Measurements from ENCODE around the gene KCNMA1. TPM values are rescaled to one million over a fixed set of nuclear protein-coding genes. Genes with fewer than 3 reads are reported as not detected.

Gene KCNMA1
- polyA plus RNA-seq, 1 donor: 15.2 TPM

DNA sequence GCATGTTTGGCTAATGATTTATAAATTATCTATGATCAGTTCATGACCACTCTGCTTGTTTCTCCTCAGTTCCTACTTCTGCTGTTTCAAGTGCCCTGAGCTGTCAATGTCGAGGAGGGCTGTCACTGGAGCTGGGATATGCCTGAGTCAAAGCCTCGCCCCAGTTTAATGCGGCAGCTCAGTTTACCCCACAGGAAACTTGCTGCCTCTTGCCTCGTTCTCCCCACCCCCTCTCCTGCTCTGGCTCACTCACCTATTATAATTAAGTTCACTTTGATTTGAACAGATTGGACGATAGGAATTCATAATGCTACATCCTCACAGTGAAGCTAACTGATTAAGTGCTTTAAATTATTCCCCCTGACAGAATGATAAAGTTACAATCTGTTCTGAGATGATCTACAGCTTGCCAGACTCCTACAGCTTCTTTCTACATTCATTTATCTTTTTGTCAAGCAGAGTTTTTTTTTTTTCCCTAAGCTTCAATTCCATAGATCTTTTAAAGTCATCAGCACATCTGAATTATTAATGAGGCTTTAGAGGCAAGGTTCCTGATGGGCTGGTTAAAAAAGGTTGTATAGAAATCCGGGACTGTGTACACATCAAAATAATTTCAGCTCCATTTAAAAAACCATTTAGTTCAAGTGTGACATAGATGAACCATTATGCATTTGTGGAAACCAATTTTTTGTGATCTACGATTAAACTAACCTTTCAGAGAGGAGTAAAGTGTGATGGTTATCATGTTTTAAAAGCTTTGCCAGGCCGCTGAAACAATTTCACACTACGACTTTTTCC lies 758.3 kb downstream of the KCNMA1 start:
- no peak for DNase-seq

DNA sequence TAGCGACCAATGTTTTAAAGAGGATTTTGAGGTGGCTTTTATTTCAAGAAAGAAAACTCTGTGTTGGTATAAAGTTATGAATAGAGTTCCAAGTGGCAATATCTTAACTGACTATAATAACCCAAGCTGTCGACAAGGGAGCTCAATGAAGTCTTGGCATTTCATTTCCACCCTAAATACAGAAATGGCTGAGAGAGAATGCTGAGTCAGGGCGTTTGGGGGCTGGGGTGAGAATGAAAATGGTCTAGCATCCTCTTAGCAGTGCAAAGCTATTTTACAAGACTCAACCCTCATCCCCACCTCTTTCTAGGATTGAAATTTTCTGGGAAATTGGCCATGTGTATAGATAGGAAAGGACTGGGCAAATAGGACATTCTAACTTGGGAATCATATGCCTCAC lies 759.1 kb downstream of the KCNMA1 start:
- DNase-seq: no peak

DNA sequence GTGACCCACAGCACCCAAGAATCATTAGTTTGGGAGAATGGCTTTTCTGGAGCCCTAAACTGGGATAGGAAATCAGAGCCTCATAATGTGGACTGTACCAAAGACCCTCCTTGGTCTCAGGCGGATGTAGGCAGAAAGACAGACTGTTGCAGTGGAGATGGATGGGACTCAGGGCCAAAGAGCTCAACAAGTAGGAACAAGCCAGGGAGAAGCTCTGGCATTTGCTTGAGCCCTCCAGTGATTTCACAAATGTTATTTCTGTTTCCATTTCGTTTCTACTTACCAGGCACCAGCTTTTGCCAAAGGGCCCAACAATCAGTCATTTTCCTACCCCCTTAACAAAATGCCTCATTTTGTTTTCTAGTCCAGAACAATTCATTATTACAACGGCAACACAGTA lies 762.7 kb downstream of the KCNMA1 start:
- DNase-seq: no peak

DNA sequence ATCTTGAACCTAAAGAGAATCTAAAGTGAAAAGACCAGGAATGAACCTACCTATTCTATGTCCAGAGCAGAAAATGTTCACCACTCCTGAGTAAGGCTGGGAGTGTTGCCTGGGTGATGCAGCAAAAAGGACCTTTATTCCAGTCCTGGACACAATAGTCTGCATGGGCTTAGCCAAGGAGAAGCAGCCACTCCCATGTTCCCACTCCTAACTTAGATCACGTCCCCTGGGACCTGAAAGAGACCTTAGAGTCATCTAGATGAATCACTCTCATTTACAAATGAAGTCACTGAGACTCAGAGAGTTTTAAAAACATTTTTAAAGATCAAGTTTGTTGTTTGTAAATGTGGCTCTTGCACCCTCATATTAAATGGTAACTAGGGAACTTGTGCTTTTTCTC lies 763.4 kb downstream of the KCNMA1 start:
- DNase-seq: no peak

DNA sequence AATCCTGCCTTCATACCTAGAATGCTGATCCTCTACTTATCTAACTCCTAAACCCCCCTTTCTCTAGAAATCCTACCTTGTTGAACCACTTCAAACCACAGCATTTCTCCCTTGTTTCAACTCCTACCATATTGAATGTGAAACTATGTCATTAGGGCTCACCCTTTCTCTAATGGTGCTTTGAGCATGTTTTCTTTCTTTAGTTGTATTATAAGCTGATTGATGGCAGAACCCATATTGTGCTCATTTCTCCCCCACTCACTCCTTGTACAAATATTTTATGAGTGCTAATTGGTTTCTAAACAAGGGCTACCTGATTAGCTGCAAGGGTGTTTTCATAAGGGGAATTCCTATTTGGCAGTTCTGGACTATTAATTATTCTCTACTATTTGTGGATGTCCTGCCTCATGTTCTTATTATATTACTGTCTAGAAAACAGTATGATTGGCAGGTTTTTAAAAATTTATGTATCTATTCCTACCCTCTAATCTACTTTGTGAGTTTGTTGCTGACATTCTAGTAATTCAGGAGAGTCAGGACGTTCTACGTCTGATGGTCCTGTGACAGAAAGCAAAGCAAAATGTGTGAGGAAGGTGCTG lies 765.8 kb downstream of the KCNMA1 start:
- DNase-seq: no peak

DNA sequence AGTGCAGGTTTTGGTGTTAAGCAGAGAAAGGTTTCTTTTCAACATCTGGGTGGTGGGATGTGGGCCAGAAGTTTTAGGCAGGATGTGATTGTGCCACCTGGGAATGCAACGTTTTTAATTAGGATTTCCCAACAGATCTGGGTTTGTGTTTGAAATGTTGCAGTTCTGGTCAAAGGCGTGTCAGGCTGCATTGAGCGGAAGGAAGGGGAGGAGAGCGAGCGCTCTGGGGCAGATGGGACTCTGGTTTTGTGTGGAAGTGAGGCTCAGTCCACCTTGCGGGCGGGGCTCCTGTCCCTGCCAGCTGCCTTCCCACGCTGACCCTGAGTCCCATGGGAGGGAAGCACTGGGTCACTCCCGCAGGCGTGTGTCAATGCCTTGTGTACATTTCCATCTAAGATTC lies 767.7 kb downstream of the KCNMA1 start:
- no peak for DNase-seq

DNA sequence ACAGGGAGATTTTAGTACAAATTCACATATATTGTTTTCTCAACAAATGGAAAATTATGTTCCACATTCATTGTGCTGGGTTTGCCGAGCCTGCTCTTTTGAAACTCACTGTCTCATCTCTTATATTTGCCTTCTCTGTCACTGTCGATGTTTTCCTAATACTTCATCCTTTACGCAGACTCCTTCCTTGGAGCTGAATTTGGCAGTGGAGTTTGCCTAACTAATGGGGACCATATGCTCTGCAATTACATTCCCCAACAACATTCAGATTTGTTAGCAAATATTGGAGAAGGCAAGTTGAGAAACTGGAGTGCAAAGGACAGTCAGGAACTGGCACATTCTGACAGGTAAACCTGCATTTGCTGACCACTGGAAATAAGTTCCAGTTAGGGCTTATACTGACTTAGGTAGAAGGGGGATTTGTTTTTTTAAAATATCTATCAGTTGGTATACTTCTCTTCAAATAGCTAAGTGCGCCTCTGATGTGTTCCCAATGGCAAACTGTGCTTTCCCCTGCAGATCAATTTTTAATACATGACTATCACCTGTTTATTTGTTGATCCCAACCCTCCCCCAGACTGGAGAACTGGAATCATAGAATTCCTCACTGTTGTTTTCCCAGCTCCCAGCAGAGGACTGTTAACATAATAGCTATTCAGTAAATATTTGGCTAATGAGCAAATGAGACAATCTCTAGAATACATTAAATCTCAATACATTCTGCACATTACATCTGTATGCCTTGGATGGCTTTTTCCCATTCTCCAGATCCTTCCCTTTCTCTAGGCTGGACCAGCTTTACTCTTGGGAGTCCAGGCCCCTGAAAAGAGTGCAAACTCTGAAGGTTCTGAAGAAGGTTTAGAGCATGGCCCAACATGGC lies 769.3 kb downstream of the KCNMA1 start:
- peak; percentile 75 for DNase-seq

DNA sequence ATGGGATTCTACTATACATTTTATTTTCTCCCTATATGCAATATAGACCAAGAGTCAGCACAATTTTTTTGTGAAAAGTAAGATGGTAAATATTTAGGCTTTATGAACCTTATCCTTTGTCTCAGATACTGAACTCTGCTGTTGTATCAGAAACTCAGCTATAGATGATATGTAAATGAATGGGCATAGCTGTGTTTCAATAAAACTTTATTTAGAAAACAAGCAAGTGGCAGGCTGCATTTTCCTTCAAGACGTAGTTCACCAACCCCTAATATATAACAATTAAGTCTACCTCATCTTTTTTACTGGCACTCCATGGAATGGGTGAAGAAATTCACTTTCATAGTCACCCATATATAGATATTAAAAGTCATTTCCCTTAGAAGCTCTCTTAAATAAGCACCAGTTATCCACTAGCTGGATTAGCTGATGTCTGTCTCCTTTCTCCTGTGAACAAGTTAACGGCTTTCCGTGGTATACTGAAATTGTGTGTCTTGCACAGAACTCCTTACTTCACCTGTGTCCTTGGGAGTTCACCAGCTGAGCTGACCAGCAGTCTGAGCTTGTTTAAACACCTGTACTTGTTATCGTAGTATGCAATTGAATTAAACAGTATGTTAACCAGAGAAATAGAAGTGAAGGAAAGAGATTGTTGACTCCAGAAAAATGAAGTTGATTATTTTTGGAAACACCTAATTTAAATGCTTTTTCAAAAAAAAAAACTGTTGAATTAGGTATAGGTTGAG lies 770.6 kb downstream of the KCNMA1 start:
- no peak for DNase-seq

DNA sequence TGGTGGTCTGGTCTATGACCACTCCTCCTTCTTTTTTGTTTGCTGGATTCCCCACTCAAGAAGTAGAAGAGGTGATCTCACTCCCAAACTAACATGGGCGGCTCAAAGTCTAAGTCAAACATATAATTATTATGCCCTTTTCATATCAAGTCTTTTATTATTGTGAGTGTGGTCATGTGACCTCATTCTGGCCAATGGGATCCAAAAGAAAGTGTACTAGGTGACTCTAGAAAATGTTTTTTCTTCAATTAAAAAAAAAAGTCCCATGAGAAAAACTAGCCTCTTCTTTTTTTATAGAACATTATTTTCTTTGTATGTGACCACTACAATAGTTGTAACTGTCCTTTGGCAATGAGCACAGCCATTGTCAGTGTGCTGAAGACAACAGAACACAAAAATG lies 772.7 kb downstream of the KCNMA1 start:
- DNase-seq: no peak

DNA sequence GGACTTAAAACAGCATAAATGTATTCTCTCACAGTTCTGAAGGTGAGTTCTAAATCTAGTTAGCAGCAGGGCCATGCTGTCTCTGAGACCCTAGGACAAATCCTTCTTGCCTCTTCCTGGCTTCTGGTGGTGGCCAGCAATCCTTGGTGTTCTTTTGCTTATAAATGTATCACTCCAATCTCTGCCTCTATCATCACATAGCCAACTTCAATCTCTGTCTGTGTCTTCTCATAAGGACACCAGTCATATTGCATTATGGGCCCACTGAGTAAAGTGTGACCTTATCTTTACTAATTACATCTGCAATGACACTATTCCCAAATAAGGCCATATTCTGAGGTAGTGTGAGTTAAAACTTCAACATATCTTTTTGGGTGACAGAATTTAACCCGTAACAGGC lies 778.9 kb downstream of the KCNMA1 start:
- DNase-seq: no peak

DNA sequence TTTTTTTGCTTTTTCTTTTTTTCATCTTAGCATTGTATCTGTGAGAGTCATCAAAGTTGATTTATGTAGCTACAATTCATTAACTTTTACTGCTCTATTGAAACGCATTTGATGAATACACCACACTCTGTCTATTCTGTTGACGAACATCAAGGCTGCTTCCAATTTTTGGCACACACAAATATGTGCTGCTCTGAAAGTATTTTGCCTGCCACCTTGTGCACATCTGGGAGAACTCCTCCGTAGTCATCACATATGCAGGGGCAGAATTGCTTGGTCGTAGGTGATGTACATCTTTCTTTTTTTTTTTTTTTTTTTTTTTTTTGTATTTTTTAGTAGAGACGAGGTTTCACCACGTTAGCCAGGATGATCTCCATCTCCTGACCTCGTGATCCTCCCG lies 796.8 kb downstream of the KCNMA1 start:
- no peak for DNase-seq

DNA sequence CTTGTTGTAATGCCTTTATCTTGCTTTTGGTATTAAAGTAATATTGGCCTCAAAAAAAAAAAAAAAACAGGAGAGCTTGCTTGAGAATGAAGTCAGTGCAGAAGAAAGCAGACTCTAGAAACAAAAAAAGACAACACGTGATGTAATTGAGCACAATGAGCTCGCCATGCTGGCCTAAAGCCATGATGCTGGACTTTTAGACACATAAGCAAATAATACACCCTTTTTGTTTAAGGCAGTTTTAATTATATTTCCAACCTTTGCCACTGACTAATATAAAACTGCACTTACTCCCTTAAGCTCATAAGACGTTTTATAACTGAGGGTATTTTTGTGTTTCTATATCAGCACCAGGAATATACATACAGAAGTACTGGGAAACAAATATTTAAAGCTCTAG lies 798.3 kb downstream of the KCNMA1 start:
- DNase-seq: peak; percentile 32

DNA sequence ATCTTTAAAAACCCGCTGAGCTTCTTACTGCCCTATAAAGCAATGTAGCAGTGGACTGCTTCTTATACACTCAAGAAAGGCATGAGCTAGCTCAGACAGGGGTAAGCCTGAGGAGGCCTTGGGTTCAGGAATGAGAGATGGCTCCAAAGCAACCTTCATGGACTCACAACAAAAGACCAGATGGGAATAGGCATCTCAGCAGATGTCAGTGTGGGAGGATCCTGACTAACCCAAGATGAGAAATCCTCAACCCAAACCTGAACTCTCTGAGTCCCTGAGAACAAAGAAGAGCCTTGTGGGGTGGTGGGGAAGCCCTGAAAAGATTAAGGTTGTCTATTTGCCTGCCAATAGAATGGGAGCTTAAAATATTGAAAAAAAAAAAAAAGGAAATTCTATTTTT lies 807.4 kb downstream of the KCNMA1 start:
- no peak for DNase-seq

DNA sequence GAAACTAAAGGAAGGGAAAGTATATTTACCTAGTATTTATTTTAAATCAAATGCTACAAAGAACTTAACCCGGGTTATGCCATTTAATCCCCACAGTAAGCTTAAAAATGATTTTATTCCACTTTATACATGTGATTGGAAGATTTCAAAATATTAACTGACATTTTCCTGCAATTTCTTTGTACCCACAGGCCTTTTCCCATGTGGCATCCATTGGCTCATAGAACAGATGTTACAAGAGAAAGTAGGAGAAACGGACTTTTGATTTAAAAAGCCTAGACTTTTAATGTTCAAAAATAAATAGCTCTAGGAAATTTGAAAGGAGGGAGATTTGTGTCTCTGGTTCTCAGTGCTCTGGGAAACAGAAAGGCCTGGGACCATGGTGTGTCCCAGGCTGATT lies 807.9 kb downstream of the KCNMA1 start:
- no peak for DNase-seq

Measured in hindlimb muscle (tissue), 1 donor.